Fibroblast of lung (primary cell): ENCODE measurements around the gene PDE3A. TPM values are rescaled to one million over a fixed set of nuclear protein-coding genes. Genes with fewer than 3 reads are reported as not detected.

Source experiments
- DNase-seq, 2 donors: peaks; one replicate each; pipeline versions ENCODE4 v3.0.0 to v3.0.0-alpha.2; 2010; ENCODE audit warnings: low read depth in 2 of 2
- H2AFZ ChIP-seq: 2 replicates; pipeline ENCODE4 v1.5.1; 2012; ENCODE audit warnings: low read length, control low read depth, inconsistent platforms
- H3K27ac ChIP-seq: 2 replicates; pipeline ENCODE4 v1.5.1; 2011; ENCODE audit warnings: low read length, control low read depth; ENCODE audit not compliant: insufficient read depth
- H3K27me3 ChIP-seq: 2 replicates; pipeline ENCODE4 v1.5.1; 2011; ENCODE audit warnings: mild to moderate bottlenecking, low read length; ENCODE audit not compliant: control insufficient read depth, insufficient read depth
- H3K36me3 ChIP-seq: 2 replicates; pipeline ENCODE4 v1.5.1; 2011; ENCODE audit warnings: low read length; ENCODE audit not compliant: control insufficient read depth, insufficient read depth
- H3K4me1 ChIP-seq: 2 replicates; pipeline ENCODE4 v1.5.1; 2011; ENCODE audit warnings: low read length; ENCODE audit not compliant: control insufficient read depth, insufficient read depth; ENCODE audit errors: extremely low read depth
- H3K4me2 ChIP-seq: 2 replicates; pipeline ENCODE4 v1.5.1; 2011; ENCODE audit warnings: low read length, control low read depth; ENCODE audit not compliant: insufficient read depth; ENCODE audit errors: extremely low read depth
- H3K4me3 ChIP-seq, 4 experiments: fragments of 200-600 bp in 1 of 4; sonication (generic) in 1 of 4; replicated peaks in 1 of 4; 2 replicates each; pipeline ENCODE4 v1.5.1; 2011 to 2016; ENCODE audit warnings: low read length in 4 of 4, low read depth in 3 of 4, mild to moderate bottlenecking in 3 of 4, control low read depth in 2 of 4, inconsistent platforms in 1 of 4, mixed read lengths in 1 of 4; ENCODE audit not compliant: insufficient read depth in 1 of 4; ENCODE audit errors: control extremely low read depth in 1 of 4
- H3K79me2 ChIP-seq: 2 replicates; pipeline ENCODE4 v1.5.1; 2012; ENCODE audit warnings: mild to moderate bottlenecking, low read length, inconsistent platforms; ENCODE audit not compliant: control insufficient read depth, insufficient read depth
- H3K9ac ChIP-seq: 2 replicates; pipeline ENCODE4 v1.5.1; 2011; ENCODE audit warnings: mild to moderate bottlenecking, low read length, control low read depth; ENCODE audit not compliant: insufficient read depth
- H3K9me3 ChIP-seq: 2 replicates; pipeline ENCODE4 v1.5.1; 2012; ENCODE audit warnings: low read depth, low read length; ENCODE audit not compliant: control insufficient read depth, insufficient read depth
- H4K20me1 ChIP-seq: 2 replicates; pipeline ENCODE4 v1.5.1; 2011; ENCODE audit warnings: low read length; ENCODE audit not compliant: control insufficient read depth, insufficient read depth; ENCODE audit errors: extremely low read depth
- EZH2 ChIP-seq: IDR thresholded peaks from 2 replicates; pipeline ENCODE4 v1.5.1; 2012; ENCODE audit warnings: low read length, control low read depth, mild to moderate bottlenecking; ENCODE audit errors: missing control alignments
- polyA plus RNA-seq, 2 donors: library from polyadenylated mRNA; depleted of rRNA in 1 of 2; stranded (reverse) in 1 of 2; unstranded in 1 of 2; fragments of >200 nt; gene quantifications; 2 replicates each; pipeline ENCODE4 v1.2.1, GENCODE V29; 2011 to 2012; ENCODE audit warnings: missing spikeins in 1 of 2
- total RNA-seq: library from RNA; depleted of rRNA; stranded (reverse); fragments of >200 nt; gene quantifications from 2 replicates; pipeline ENCODE4 v1.2.1, GENCODE V29; 2014
- TF ChIP-seq, protein P1 (sequence below), 2 donors: IDR thresholded peaks in 1 of 2; conservative IDR thresholded peaks in 1 of 2; 1 replicate in 1 of 2; 2 replicates in 1 of 2; pipeline ENCODE4 v1.5.1; 2011 to 2012; ENCODE audit warnings: low read length in 2 of 2, control low read depth in 1 of 2, inconsistent platforms in 1 of 2, low read depth in 1 of 2, mild to moderate bottlenecking in 1 of 2

PDE3A gene
- total and polyA plus RNA-seq, 2 donors (not counting 1 experiment from before 2014, with no cell fraction given): 0.17 to 2.7 TPM

DNA sequence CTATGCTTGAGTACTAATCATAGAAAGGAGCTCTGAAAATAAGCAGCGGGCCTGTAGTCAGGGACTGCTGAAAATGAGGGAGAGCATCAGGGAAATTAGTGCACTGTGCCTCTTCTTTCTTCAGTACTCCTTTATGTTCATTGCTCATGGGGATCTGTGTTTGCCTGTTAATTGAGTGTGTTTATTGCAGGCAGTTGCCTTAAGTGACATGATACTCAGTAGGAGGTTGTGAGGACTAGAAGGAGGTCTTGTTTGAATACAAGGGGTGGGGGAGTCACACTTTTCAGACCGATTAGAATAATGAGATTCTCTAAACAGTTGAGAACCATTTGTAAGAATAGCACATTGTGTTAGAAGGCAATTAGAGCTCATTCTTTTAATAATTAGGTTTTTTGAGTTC, 224.2 kb downstream of the PDE3A start:
- Histone ChIP-seq H3K27ac (no peak overlapping the region), H3K4me3 (no peak overlapping the region), H2AFZ (no peak overlapping the region), H3K27me3 (no peaks in the 10 kb centered on the region), H3K36me3 (no peaks in the 10 kb centered on the region), H3K9ac (no peak overlapping the region), H3K9me3 (no peaks in the 10 kb centered on the region), H4K20me1 (no peaks in the 10 kb centered on the region), H3K4me2 (no peak overlapping the region), H3K79me2 (no peaks in the 10 kb centered on the region), H3K4me1 (no peaks in the 10 kb centered on the region)
- TF ChIP-seq EZH2: no peak
- TF ChIP-seq, protein P1, sequence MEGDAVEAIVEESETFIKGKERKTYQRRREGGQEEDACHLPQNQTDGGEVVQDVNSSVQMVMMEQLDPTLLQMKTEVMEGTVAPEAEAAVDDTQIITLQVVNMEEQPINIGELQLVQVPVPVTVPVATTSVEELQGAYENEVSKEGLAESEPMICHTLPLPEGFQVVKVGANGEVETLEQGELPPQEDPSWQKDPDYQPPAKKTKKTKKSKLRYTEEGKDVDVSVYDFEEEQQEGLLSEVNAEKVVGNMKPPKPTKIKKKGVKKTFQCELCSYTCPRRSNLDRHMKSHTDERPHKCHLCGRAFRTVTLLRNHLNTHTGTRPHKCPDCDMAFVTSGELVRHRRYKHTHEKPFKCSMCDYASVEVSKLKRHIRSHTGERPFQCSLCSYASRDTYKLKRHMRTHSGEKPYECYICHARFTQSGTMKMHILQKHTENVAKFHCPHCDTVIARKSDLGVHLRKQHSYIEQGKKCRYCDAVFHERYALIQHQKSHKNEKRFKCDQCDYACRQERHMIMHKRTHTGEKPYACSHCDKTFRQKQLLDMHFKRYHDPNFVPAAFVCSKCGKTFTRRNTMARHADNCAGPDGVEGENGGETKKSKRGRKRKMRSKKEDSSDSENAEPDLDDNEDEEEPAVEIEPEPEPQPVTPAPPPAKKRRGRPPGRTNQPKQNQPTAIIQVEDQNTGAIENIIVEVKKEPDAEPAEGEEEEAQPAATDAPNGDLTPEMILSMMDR (conservative IDR thresholded peaks at IDR 0.05 in 1 of 2, IDR thresholded peaks at IDR 0.05 in 1 of 2; ENCODE audit: low read depth in 1 of 2, low read length in 2 of 2): no peak
- DNase-seq: no peak

DNA sequence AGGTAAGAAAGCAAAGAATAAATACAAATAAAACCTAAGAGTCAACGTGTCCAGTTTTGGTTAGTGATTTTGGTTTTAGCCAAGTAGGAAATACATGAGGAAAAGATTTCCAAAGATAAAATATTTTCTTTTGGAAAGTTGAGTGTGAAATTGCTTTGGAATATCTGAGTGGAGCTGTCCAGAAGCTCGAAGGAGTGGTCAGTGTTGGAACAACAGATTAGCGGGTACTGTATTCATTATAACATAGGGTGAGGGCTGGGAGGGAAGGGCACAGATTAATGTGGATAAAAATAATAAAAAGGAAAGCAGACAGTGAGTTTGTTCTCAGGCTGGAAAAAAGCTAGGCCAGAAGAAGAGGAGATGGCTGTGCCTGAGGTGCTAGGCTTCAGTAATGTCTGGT, 225.3 kb downstream of the PDE3A start:
- no peak overlapping the region for H3K9ac ChIP-seq
- no peak overlapping the region for H3K4me3 ChIP-seq
- no peaks in the 10 kb centered on the region for H3K36me3 ChIP-seq
- no peak for TF ChIP-seq EZH2
- TF ChIP-seq, protein P1 (conservative IDR thresholded peaks at IDR 0.05 in 1 of 2, IDR thresholded peaks at IDR 0.05 in 1 of 2; ENCODE audit: low read depth in 1 of 2, low read length in 2 of 2): no peak
- no peak for DNase-seq
- no peaks in the 10 kb centered on the region for H3K79me2 ChIP-seq
- no peaks in the 10 kb centered on the region for H3K9me3 ChIP-seq
- no peaks in the 10 kb centered on the region for H3K27me3 ChIP-seq
- no peak overlapping the region for H2AFZ ChIP-seq
- no peak overlapping the region for H3K27ac ChIP-seq
- H3K4me2 ChIP-seq: no peak overlapping the region
- no peaks in the 10 kb centered on the region for H4K20me1 ChIP-seq
- H3K4me1 ChIP-seq: no peaks in the 10 kb centered on the region

DNA sequence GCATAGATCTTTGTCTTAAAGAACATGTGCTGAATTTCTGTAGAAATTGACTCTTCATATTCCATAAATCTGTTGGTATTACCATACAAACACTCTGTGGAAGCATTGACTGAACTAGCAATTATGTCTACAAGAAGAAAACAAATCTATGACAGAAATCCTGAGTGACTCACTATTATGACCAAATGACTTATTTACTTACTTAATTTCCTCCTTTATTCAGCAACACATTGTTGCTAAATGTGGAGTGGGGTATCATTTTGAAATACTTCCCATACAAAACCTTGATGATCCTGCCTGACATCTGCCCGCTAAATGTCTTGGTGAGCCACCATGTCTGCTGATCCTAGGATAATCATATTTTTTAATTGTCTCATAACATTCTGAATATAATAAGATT, 227.7 kb downstream of the PDE3A start:
- no peak overlapping the region for H3K4me3 ChIP-seq
- DNase-seq: no peak
- H4K20me1 ChIP-seq: no peaks in the 10 kb centered on the region
- TF ChIP-seq EZH2: no peak
- TF ChIP-seq, protein P1 (conservative IDR thresholded peaks at IDR 0.05 in 1 of 2, IDR thresholded peaks at IDR 0.05 in 1 of 2; ENCODE audit: low read depth in 1 of 2, low read length in 2 of 2): no peak
- H3K9me3 ChIP-seq: no peaks in the 10 kb centered on the region
- no peaks in the 10 kb centered on the region for H3K79me2 ChIP-seq
- no peaks in the 10 kb centered on the region for H3K4me1 ChIP-seq
- H2AFZ ChIP-seq: no peak overlapping the region
- H3K4me2 ChIP-seq: no peak overlapping the region
- H3K27me3 ChIP-seq: no peaks in the 10 kb centered on the region
- H3K27ac ChIP-seq: no peak overlapping the region
- H3K36me3 ChIP-seq: no peaks in the 10 kb centered on the region
- H3K9ac ChIP-seq: no peak overlapping the region
